B cell (primary cell): ENCODE results near the gene EBF3.

Experiments
- EZH2 ChIP-seq: IDR thresholded peaks from 2 replicates; pipeline ENCODE4 v1.6.1; 2012; ENCODE audit warnings: borderline replicate concordance, low read depth, mild to moderate bottlenecking, moderate library complexity, low read length; ENCODE audit not compliant: insufficient read depth, poor library complexity, severe bottlenecking
- TF ChIP-seq, protein P1 (sequence below): fragments of 200-600 bp; IDR thresholded peaks from one replicate; pipeline ENCODE4 v1.8.0; 2022; ENCODE audit warnings: antibody characterized with exemption, mild to moderate bottlenecking

DNA sequence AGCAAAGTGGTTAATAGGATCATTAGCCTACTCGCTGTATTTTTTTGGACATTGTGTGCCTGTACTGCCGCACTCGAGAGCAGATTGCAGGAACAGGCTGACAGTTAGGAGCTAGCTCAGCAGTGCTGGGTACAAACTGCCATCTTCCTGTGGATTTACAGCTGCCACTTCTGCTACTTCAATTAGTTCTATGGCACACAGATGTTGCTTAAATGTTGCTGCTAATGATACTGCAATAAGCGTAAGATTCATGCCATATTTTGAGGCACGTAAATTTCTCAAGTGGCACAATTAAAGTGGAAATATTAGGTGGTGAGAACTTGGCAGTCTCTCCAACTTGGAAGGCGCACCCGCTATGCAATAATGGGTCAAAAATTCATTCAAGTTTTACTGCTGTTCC lies 171.9 kb downstream of the EBF3 start:
- TF ChIP-seq, protein P1, sequence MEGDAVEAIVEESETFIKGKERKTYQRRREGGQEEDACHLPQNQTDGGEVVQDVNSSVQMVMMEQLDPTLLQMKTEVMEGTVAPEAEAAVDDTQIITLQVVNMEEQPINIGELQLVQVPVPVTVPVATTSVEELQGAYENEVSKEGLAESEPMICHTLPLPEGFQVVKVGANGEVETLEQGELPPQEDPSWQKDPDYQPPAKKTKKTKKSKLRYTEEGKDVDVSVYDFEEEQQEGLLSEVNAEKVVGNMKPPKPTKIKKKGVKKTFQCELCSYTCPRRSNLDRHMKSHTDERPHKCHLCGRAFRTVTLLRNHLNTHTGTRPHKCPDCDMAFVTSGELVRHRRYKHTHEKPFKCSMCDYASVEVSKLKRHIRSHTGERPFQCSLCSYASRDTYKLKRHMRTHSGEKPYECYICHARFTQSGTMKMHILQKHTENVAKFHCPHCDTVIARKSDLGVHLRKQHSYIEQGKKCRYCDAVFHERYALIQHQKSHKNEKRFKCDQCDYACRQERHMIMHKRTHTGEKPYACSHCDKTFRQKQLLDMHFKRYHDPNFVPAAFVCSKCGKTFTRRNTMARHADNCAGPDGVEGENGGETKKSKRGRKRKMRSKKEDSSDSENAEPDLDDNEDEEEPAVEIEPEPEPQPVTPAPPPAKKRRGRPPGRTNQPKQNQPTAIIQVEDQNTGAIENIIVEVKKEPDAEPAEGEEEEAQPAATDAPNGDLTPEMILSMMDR = no peak
- TF ChIP-seq EZH2 = no peak
